ENCODE results near the gene FPGS.

- no peak for TF ChIP-seq REST (IDR thresholded peaks at IDR 0.05; ENCODE audit: low read depth, low read length)
- no peak for TF ChIP-seq CTCF (IDR thresholded peaks at IDR 0.05)
- no peak for TF ChIP-seq POLR2AphosphoS5 (IDR thresholded peaks at IDR 0.05; ENCODE audit: low read depth, low read length)
- no peak for TF ChIP-seq YY1 (IDR thresholded peaks at IDR 0.05; ENCODE audit: low read depth)
- no peak for TF ChIP-seq CHD2 (IDR thresholded peaks at IDR 0.05; ENCODE audit: low read length, partially characterized antibody)
- TF ChIP-seq RCOR1 (IDR thresholded peaks at IDR 0.05; ENCODE audit: low read length): no peak
- TF ChIP-seq EP300 (IDR thresholded peaks at IDR 0.05; ENCODE audit: borderline replicate concordance in 1 of 2, low read depth in 1 of 2, low read length in 1 of 2): no peak
- TF ChIP-seq RAD21 (IDR thresholded peaks at IDR 0.05; ENCODE audit: low read length): no peak
- no peak for TF ChIP-seq RXRA (IDR thresholded peaks at IDR 0.05; ENCODE audit: borderline replicate concordance, low read depth)
- TF ChIP-seq TCF12 (IDR thresholded peaks at IDR 0.05): no peak
- no peak for TF ChIP-seq MXI1 (IDR thresholded peaks at IDR 0.05; ENCODE audit: low read depth, low read length)
- no peak for TF ChIP-seq ELF1 (IDR thresholded peaks at IDR 0.05)
These were observed 10.2 kb upstream of the FPGS start for GRCh38 chr9:127792417-127793031.
